K562 (cell line): ENCODE measurements around the gene VRK1. TPM values are rescaled to one million over a fixed set of nuclear protein-coding genes. Genes with fewer than 3 reads are reported as not detected.

Experiments
- ATAC-seq: fragments of 200-7000 bp; cut with Tn5 transposase; 3 replicates; pipeline ENCODE4 v1.9.1; 2020; ENCODE audit warnings: moderate library complexity
- BruUV-seq: library from RNA; stranded (reverse); fragments of 400-500 nt; replicated peaks from 2 replicates; lab custom pipeline; 2021; lab: Mats Ljungman, UMichigan
- CTCF ChIA-PET: fragments of 300-600 bp; formaldehyde crosslinking; extraction: SDS; loops from one replicate; lab custom pipeline; 2021; ENCODE audit warnings: low intra/inter-chr PET ratio; lab: Yijun Ruan, JAX
- POLR2A ChIA-PET: fragments of 300-600, 350-650 bp; sonication (Branson Sonifier 250); formaldehyde crosslinking; extraction: SDS; loops from one replicate; lab custom pipeline; 2021; ENCODE audit warnings: antibody characterized with exemption, inconsistent platforms; lab: Yijun Ruan, JAX
- DNase-seq, 4 experiments: peaks; one replicate each; pipeline versions ENCODE4 v3.0.0 to v3.0.0-alpha.2; 2011 to 2018; ENCODE audit warnings: low spot score in 3 of 4, mixed read lengths in 3 of 4; ENCODE audit errors: extremely low read depth in 1 of 4
- FAIRE-seq: peaks from 2 replicates; lab custom pipeline; 2011; peaks lifted over from hg19 to GRCh38; lab: Jason Lieb, UNC
- H2AFZ ChIP-seq: 2 replicates; pipeline ENCODE4 v1.6.0; 2011; ENCODE audit warnings: low read depth, low read length, control low read depth, inconsistent platforms
- H3K27ac ChIP-seq: fragments of 200-600 bp; 3 replicates; pipeline ENCODE4 v1.8.0; 2011; ENCODE audit warnings: low read depth, mild to moderate bottlenecking, control low read depth, inconsistent platforms, low read length, moderate library complexity, mixed read lengths; ENCODE audit errors: extremely low read depth
- H3K27me3 ChIP-seq, 2 experiments: fragments of 300-600 bp in 1 of 2; 2 replicates in 1 of 2; 3 replicates in 1 of 2; pipeline versions ENCODE4 v1.6.0 to v1.8.0; 2011; ENCODE audit warnings: inconsistent platforms in 2 of 2, low read length in 2 of 2, mild to moderate bottlenecking in 1 of 2, mixed read lengths in 1 of 2, moderate library complexity in 1 of 2; ENCODE audit not compliant: control insufficient read depth in 2 of 2, insufficient read depth in 2 of 2
- H3K36me3 ChIP-seq: fragments of 300-600 bp; 3 replicates; pipeline ENCODE4 v1.8.0; 2011; ENCODE audit warnings: mild to moderate bottlenecking, low read length, inconsistent platforms; ENCODE audit not compliant: control insufficient read depth, insufficient read depth
- H3K4me1 ChIP-seq, 2 experiments: fragments of 200-600 bp in 1 of 2; replicated peaks in 1 of 2; 2 replicates in 1 of 2; 3 replicates in 1 of 2; pipeline versions ENCODE4 v1.5.1 to v1.8.0; 2011; ENCODE audit warnings: inconsistent platforms in 2 of 2, low read length in 2 of 2, mild to moderate bottlenecking in 1 of 2, mixed read lengths in 1 of 2, moderate library complexity in 1 of 2; ENCODE audit not compliant: control insufficient read depth in 2 of 2, insufficient read depth in 2 of 2
- H3K4me2 ChIP-seq: 2 replicates; pipeline ENCODE4 v1.6.1; 2011; ENCODE audit warnings: low read length, control low read depth, inconsistent platforms, mixed read lengths; ENCODE audit not compliant: insufficient read depth
- H3K4me3 ChIP-seq: fragments of 200-600 bp; sonication (generic), shearing (Covaris generic); 2 replicates; pipeline ENCODE4 v1.5.1; 2016; ENCODE audit warnings: control low read depth, inconsistent platforms
- H3K79me2 ChIP-seq: fragments of 200-600 bp; 3 replicates; pipeline ENCODE4 v1.8.0; 2011; ENCODE audit warnings: low read length, inconsistent platforms; ENCODE audit not compliant: control insufficient read depth, insufficient read depth
- H3K9ac ChIP-seq, 2 experiments: 2 replicates each; pipeline versions ENCODE4 v1.6.0 to v1.6.1; 2011; ENCODE audit warnings: low read depth in 2 of 2, low read length in 2 of 2, control low read depth in 1 of 2, inconsistent platforms in 1 of 2, mild to moderate bottlenecking in 1 of 2, mixed read lengths in 1 of 2; ENCODE audit not compliant: insufficient read depth in 1 of 2
- H3K9me1 ChIP-seq: one replicate; pipeline ENCODE4 v1.6.0; 2011; ENCODE audit warnings: inconsistent platforms, mild to moderate bottlenecking, low read length, moderate library complexity; ENCODE audit not compliant: control insufficient read depth, insufficient read depth
- H3K9me3 ChIP-seq: replicated peaks from 2 replicates; pipeline ENCODE4 v1.5.1; 2011; ENCODE audit warnings: low read depth, low read length, inconsistent platforms; ENCODE audit not compliant: control insufficient read depth, insufficient read depth
- H4K20me1 ChIP-seq: replicated peaks from 2 replicates; pipeline ENCODE4 v1.6.1; 2011; ENCODE audit warnings: low read length, inconsistent platforms, mixed read lengths; ENCODE audit not compliant: control insufficient read depth, insufficient read depth
- C11orf30 ChIP-seq: fragments of 450-650 bp; IDR thresholded peaks from 2 replicates; pipeline ENCODE4 v1.6.1; 2016; ENCODE audit warnings: low read depth, mild to moderate bottlenecking
- MAFG ChIP-seq: fragments of 450-650 bp; conservative IDR thresholded peaks from 2 replicates; pipeline ENCODE4 v1.6.1; 2016; ENCODE audit warnings: missing genetic modification characterization, missing compliant biosample characterization
- MEF2A ChIP-seq: IDR thresholded peaks from 2 replicates; pipeline ENCODE4 v1.6.1; 2011; ENCODE audit warnings: low read depth, mild to moderate bottlenecking, low read length, moderate library complexity; ENCODE audit not compliant: control insufficient read depth
- NFXL1 ChIP-seq: fragments of 450-650 bp; formaldehyde crosslinking; IDR thresholded peaks from 2 replicates; pipeline ENCODE4 v1.4.0; 2021; ENCODE audit warnings: mild to moderate bottlenecking
- NR3C1 ChIP-seq: sonication (generic); formaldehyde crosslinking; IDR thresholded peaks from 2 replicates; pipeline ENCODE4 v1.8.1; 2022; ENCODE audit warnings: missing genetic modification reagents
- SREBF2 ChIP-seq: sonication (generic); formaldehyde crosslinking; IDR thresholded peaks from 2 replicates; pipeline ENCODE4 v1.4.0; 2020; ENCODE audit warnings: mild to moderate bottlenecking, missing genetic modification reagents
- ZNF146 ChIP-seq: IDR thresholded peaks from one replicate; pipeline ENCODE4 v1.6.1; 2018; ENCODE audit warnings: missing compliant biosample characterization; ENCODE audit not compliant: unreplicated experiment
- ZNF316 ChIP-seq: fragments of 450-650 bp; IDR thresholded peaks from 2 replicates; pipeline ENCODE4 v1.6.1; 2016
- WGBS: fragments of 100-300 bp; shearing (Covaris generic); methylation state at CpG from one replicate; pipeline ENCODE4 v1.1.6; 2016; ENCODE audit warnings: low coverage, mixed read lengths; ENCODE audit not compliant: insufficient coverage; ENCODE audit errors: missing lambda C conversion rate; 5-methylcytosine and 5-hydroxymethylcytosine counted together
- in situ Hi-C: fragments of 300-500 bp; cut with MboI; formaldehyde crosslinking; loops from 4 replicates; pipeline ENCODE4 v1.15.0; 2018; ENCODE audit warnings: inconsistent platforms, mixed read lengths
- intact Hi-C: fragments of 100-400 bp; cut with micrococcal nuclease; formaldehyde crosslinking; loops from 2 replicates; pipeline ENCODE4 v1.14.2; 2022
- polyA plus RNA-seq, 8 experiments: library from polyadenylated mRNA; depleted of rRNA in 4 of 8; stranded (reverse) in 5 of 8; unstranded in 3 of 8; fragments of >200 nt; fragmentation: Nextera tagmentation in 2 of 8; fragmentation: Illumina TruSeq in 1 of 8; extraction: Ambion mirVana in 2 of 8; extraction: Trizol in 1 of 8; gene quantifications; 2 replicates each; pipeline versions ENCODE4 v1.2.1 to v1.2.3, GENCODE V29; 2011 to 2014; ENCODE audit warnings: inconsistent platforms in 1 of 8, missing spikeins in 1 of 8
- total RNA-seq, 7 experiments: library from RNA; depleted of rRNA in 6 of 7; stranded (reverse); fragments of >200 nt in 6 of 7; fragmentation: Illumina TruSeq in 2 of 7; extraction: Trizol in 2 of 7; gene quantifications; 2 replicates each; pipeline versions ENCODE4 v1.2.1 to v1.2.3, GENCODE V29; 2011 to 2021; ENCODE audit warnings: low replicate concordance in 1 of 7

The VRK1 gene
- total and polyA plus RNA-seq, 9 of the 15 experiments (the other 6 are each of a cell fraction or from before 2014, with no cell fraction given), result 83.6 to 177 (median 116) TPM

- Histone ChIP-seq H3K27me3 (peaks cover 18 to 33% of the 10 kb centered on the region in 2 experiments), H4K20me1 (no peaks in the 10 kb centered on the region), H3K9ac (no peak overlapping the region), H3K9me1 (peaks cover 2% of the 10 kb centered on the region), H3K36me3 (no peaks in the 10 kb centered on the region), H3K4me3 (no peak overlapping the region), H3K27ac (no peak overlapping the region), H3K9me3 (no peaks in the 10 kb centered on the region; the same call in 1 of the 2 replicates), H3K79me2 (no peaks in the 10 kb centered on the region), H3K4me1 (peaks cover 12 to 17% of the 10 kb centered on the region in 2 experiments), H3K4me2 (no peak overlapping the region), H2AFZ (no peak overlapping the region)
- FAIRE-seq, result no peak
- 7% methylated on average over 3 of the region's 3 CpGs for WGBS
- ChIA-PET CTCF (no interaction called here), POLR2A (no interaction called here)
- no peak for ATAC-seq
- intact Hi-C loops (no loop called here), in situ Hi-C loops (no loop called here)
- no TSS peak for BruUV-seq
- TF ChIP-seq MEF2A (no peak), NFXL1 (no peak), ZNF146 (CRISPR knock-in tag) (peak; percentile 74), SREBF2 (no peak)
- DNase-seq, result no peak
Observed at GRCh38 chr14:96751505-96751904, 45.7 kb upstream of the VRK1 start.

GRCh38 chr14:96752125-96752524 is 45.1 kb upstream of the VRK1 start:
- Histone ChIP-seq H3K27me3 (peaks cover 12 to 27% of the 10 kb centered on the region in 2 experiments), H4K20me1 (no peaks in the 10 kb centered on the region), H2AFZ (peak overlapping the region; percentile 7; the same call in 1 of the 2 replicates), H3K9me3 (no peaks in the 10 kb centered on the region; the same call in 1 of the 2 replicates), H3K27ac (no peak overlapping the region), H3K4me3 (no peak overlapping the region), H3K9ac (no peak overlapping the region), H3K4me2 (no peak overlapping the region), H3K4me1 (peaks cover 18 to 23% of the 10 kb centered on the region in 2 experiments), H3K79me2 (no peaks in the 10 kb centered on the region), H3K9me1 (peaks cover 2% of the 10 kb centered on the region), H3K36me3 (no peaks in the 10 kb centered on the region)
- TF ChIP-seq C11orf30, result peak; percentile 64; the same call in 1 of the 2 replicates
- no peak for TF ChIP-seq NR3C1 (CRISPR knock-in tag)
- peak; percentile 48; the same call in 1 of the 2 replicates for TF ChIP-seq MAFG
- TF ChIP-seq ZNF316, result peak; percentile 61
- intact Hi-C loops, result no loop called here
- no TSS peak for BruUV-seq
- FAIRE-seq (no peak), ATAC-seq (no peak), DNase-seq (no peak)
- 11% methylated on average over 5 of the region's 5 CpGs for WGBS
- ChIA-PET POLR2A (no interaction called here), CTCF (no interaction called here)
- in situ Hi-C loops, result no loop called here
